Neural cell (in vitro differentiated cells): ENCODE data around the gene TMX1. TPM values are rescaled to one million over a fixed set of nuclear protein-coding genes. Genes with fewer than 3 reads are reported as not detected.

ENCODE experiments used
- H2AFZ ChIP-seq: fragments of 200-600, 300-800 bp; sonication (generic), shearing (Covaris generic); 2 replicates; pipeline ENCODE4 v1.6.0; 2014; ENCODE audit warnings: low read depth, mild to moderate bottlenecking, antibody characterized with exemption, low read length, moderate library complexity
- H3F3A ChIP-seq: fragments of 200-600 bp; shearing (Covaris generic); 2 replicates; pipeline ENCODE4 v1.6.1; 2016; ENCODE audit warnings: mild to moderate bottlenecking, moderate library complexity, mixed read lengths, antibody characterized with exemption, low read length; ENCODE audit not compliant: insufficient read depth, poor library complexity, severe bottlenecking
- H3K27ac ChIP-seq: fragments of 200-600, 300-800 bp; sonication (generic), shearing (Covaris generic); 2 replicates; pipeline ENCODE4 v1.5.1; 2014; ENCODE audit warnings: mild to moderate bottlenecking, low read length, moderate library complexity
- H3K27me3 ChIP-seq: fragments of 300-800, 200-600 bp; sonication (generic), shearing (Covaris generic); 2 replicates; pipeline ENCODE4 v1.6.0; 2014; ENCODE audit warnings: mild to moderate bottlenecking, low read depth, low read length, moderate library complexity; ENCODE audit not compliant: insufficient read depth
- H3K36me3 ChIP-seq: fragments of 300-800, 200-600 bp; sonication (generic), shearing (Covaris generic); 2 replicates; pipeline ENCODE4 v1.5.1; 2014; ENCODE audit warnings: mild to moderate bottlenecking, antibody characterized with exemption, low read length, moderate library complexity; ENCODE audit not compliant: insufficient read depth
- H3K4me2 ChIP-seq: fragments of 300-800, 200-600 bp; sonication (generic), shearing (Covaris generic); 2 replicates; pipeline ENCODE4 v1.6.0; 2014; ENCODE audit warnings: mild to moderate bottlenecking, low read length
- H3K4me3 ChIP-seq: fragments of 300-800, 200-600 bp; sonication (generic), shearing (Covaris generic); 2 replicates; pipeline ENCODE4 v1.5.1; 2014; ENCODE audit warnings: mild to moderate bottlenecking, low read length, moderate library complexity
- H3K79me2 ChIP-seq: fragments of 200-600 bp; shearing (Covaris generic); replicated peaks from 2 replicates; pipeline ENCODE4 v1.6.0; 2014; ENCODE audit warnings: mild to moderate bottlenecking, low read length, moderate library complexity; ENCODE audit not compliant: insufficient read depth
- H3K9ac ChIP-seq: fragments of 300-800, 200-600 bp; sonication (generic), shearing (Covaris generic); 2 replicates; pipeline ENCODE4 v1.6.1; 2016; ENCODE audit warnings: mild to moderate bottlenecking, low read length, mixed read lengths
- H3K9me2 ChIP-seq: fragments of 200-600 bp; shearing (Covaris generic); 2 replicates; pipeline ENCODE4 v1.6.1; 2016; ENCODE audit warnings: mild to moderate bottlenecking, low read length, mixed read lengths; ENCODE audit not compliant: insufficient read depth
- H3K9me3 ChIP-seq: fragments of 200-600, 300-800 bp; sonication (generic), shearing (Covaris generic); 2 replicates; pipeline ENCODE4 v1.6.1; 2016; ENCODE audit warnings: mild to moderate bottlenecking, mixed run types, low read length, moderate library complexity, mixed read lengths
- H4K20me1 ChIP-seq: fragments of 200-600 bp; shearing (Covaris generic); 2 replicates; pipeline ENCODE4 v1.6.1; 2016; ENCODE audit warnings: mild to moderate bottlenecking, mixed run types; ENCODE audit not compliant: insufficient read depth
- CTCF ChIP-seq: fragments of 450-650 bp; IDR thresholded peaks from 2 replicates; pipeline ENCODE4 v1.5.1; 2014; ENCODE audit warnings: antibody characterized with exemption, mild to moderate bottlenecking, moderate library complexity; ENCODE audit not compliant: poor library complexity, severe bottlenecking
- EP300 ChIP-seq: fragments of 450-650 bp; conservative IDR thresholded peaks from 2 replicates; pipeline ENCODE4 v1.6.1; 2014; ENCODE audit warnings: antibody characterized with exemption, mild to moderate bottlenecking, moderate library complexity; ENCODE audit not compliant: poor library complexity, severe bottlenecking
- EZH2 ChIP-seq: fragments of 200-600, 300-800 bp; shearing (Covaris generic), sonication (generic); IDR thresholded peaks from 2 replicates; pipeline ENCODE4 v1.6.1; 2014; ENCODE audit warnings: antibody characterized with exemption, low read length, borderline replicate concordance, mild to moderate bottlenecking; ENCODE audit not compliant: insufficient read depth, poor library complexity, severe bottlenecking
- MXI1 ChIP-seq: fragments of 450-650 bp; conservative IDR thresholded peaks from 2 replicates; pipeline ENCODE4 v1.6.1; 2014; ENCODE audit warnings: antibody characterized with exemption, mild to moderate bottlenecking; ENCODE audit not compliant: poor library complexity, severe bottlenecking
- POLR2AphosphoS5 ChIP-seq: IDR thresholded peaks from 2 replicates; pipeline ENCODE4 v1.6.1; 2012
- RAD21 ChIP-seq: fragments of 450-650 bp; conservative IDR thresholded peaks from 2 replicates; pipeline ENCODE4 v1.6.1; 2014; ENCODE audit warnings: antibody characterized with exemption, mild to moderate bottlenecking, moderate library complexity
- REST ChIP-seq: IDR thresholded peaks from 2 replicates; pipeline ENCODE4 v1.6.1; 2012; ENCODE audit warnings: borderline replicate concordance
- SMC3 ChIP-seq: fragments of 450-650 bp; conservative IDR thresholded peaks from 2 replicates; pipeline ENCODE4 v1.6.1; 2014; ENCODE audit warnings: antibody characterized with exemption, mild to moderate bottlenecking, moderate library complexity; ENCODE audit not compliant: poor library complexity
- TAF1 ChIP-seq: IDR thresholded peaks from 2 replicates; pipeline ENCODE4 v1.6.1; 2012; ENCODE audit warnings: low read depth
- polyA plus RNA-seq: library from polyadenylated mRNA; depleted of rRNA; stranded (reverse); fragments of >200 nt; gene quantifications from 2 replicates; pipeline ENCODE4 v1.2.3, GENCODE V29; 2014

Gene TMX1
- polyA plus RNA-seq, 1 donor from 2014 or later = 25.3 TPM

DNA sequence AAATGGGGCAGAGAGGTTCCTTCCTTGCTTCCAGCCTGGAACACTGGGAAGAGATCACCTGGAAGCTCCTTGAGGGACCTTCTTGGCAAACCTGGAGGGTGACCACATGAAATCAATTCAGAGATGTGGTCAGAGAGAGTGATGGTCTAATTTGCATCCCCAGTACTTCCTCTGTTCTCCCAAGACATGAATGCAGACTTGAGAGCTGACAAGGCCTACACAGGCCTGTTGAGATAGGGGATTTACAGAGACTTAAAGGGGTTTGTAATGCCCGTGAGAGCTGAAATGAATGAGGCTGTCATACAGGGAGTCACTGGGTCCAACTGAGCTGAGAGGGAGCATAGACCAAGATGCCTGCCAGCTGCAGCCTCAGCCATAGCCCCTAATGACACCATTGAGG, 45.1 kb downstream of the TMX1 start:
- Histone ChIP-seq H3K79me2 (no peaks in the 10 kb centered on the region), H2AFZ (no peak overlapping the region), H3K9me3 (no peaks in the 10 kb centered on the region), H3K4me3 (no peak overlapping the region), H4K20me1 (no peaks in the 10 kb centered on the region), H3F3A (no peaks in the 10 kb centered on the region), H3K9ac (no peak overlapping the region), H3K4me2 (no peak overlapping the region), H3K9me2 (no peaks in the 10 kb centered on the region), H3K27me3 (no peaks in the 10 kb centered on the region), H3K36me3 (no peaks in the 10 kb centered on the region), H3K27ac (no peak overlapping the region)
- TF ChIP-seq EP300 (no peak), MXI1 (no peak), REST (no peak), SMC3 (no peak), RAD21 (no peak), TAF1 (no peak), POLR2AphosphoS5 (no peak), CTCF (no peak), EZH2 (no peak)

DNA sequence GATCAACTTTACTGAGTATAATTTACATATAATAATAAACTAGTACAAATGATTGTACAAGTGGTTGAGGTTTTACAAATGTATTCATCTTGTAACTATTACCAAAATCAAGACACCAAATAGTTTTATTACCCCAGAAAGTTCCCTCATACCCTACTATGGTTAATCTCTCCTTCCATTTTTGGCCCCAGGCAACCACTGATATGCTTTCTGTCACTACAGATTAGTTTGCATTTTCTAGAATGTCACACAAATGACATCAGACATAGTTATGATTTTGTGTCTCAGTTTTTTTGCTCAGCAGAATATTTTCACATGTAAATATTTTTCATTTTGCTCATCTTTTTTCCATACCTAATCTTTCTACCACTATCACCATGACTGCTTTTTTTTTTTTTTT, 49.1 kb downstream of the TMX1 start:
- TF ChIP-seq SMC3 (no peak), EZH2 (no peak), MXI1 (no peak), POLR2AphosphoS5 (no peak), TAF1 (no peak), CTCF (no peak), REST (no peak), EP300 (no peak), RAD21 (no peak)

More for the DNA sequence above, 49.1 kb downstream of the TMX1 start:
- H3K9ac ChIP-seq = no peak overlapping the region
- H3F3A ChIP-seq = no peaks in the 10 kb centered on the region
- H4K20me1 ChIP-seq = no peaks in the 10 kb centered on the region
- H3K9me2 ChIP-seq = no peaks in the 10 kb centered on the region
- no peaks in the 10 kb centered on the region for H3K79me2 ChIP-seq
- H3K27ac ChIP-seq = no peak overlapping the region
- H3K27me3 ChIP-seq = no peaks in the 10 kb centered on the region
- H3K36me3 ChIP-seq = no peaks in the 10 kb centered on the region
- H3K4me3 ChIP-seq = no peak overlapping the region
- no peak overlapping the region for H3K4me2 ChIP-seq
- H3K9me3 ChIP-seq = no peaks in the 10 kb centered on the region
- H2AFZ ChIP-seq = no peak overlapping the region
